Neutrophil (primary cell): ENCODE data around the gene EXOC3L4.
A peak's percentile ranks its signal among the peaks of the same experiment; 100 is the strongest.

Experiments used
- H3K27ac ChIP-seq: fragments of 200-600 bp; sonication (generic); 2 replicates; pipeline ENCODE4 v1.5.1; 2016; ENCODE audit warnings: mild to moderate bottlenecking, moderate library complexity
- H3K27me3 ChIP-seq: fragments of 200-600 bp; sonication (generic); 2 replicates; pipeline ENCODE4 v1.6.0; 2016; ENCODE audit warnings: mild to moderate bottlenecking
- H3K36me3 ChIP-seq: fragments of 200-600 bp; sonication (generic); 2 replicates; pipeline ENCODE4 v1.5.1; 2017
- H3K4me1 ChIP-seq, 2 experiments: fragments of 200-600 bp in 1 of 2; sonication (generic) in 1 of 2; 1 replicate in 1 of 2; 2 replicates in 1 of 2; pipeline versions ENCODE4 v1.5.1 to v1.6.1; 2013 to 2016; ENCODE audit warnings: low read depth in 1 of 2, low read length in 1 of 2, mild to moderate bottlenecking in 1 of 2, moderate library complexity in 1 of 2; ENCODE audit not compliant: control insufficient read depth in 1 of 2, insufficient read depth in 1 of 2
- H3K4me3 ChIP-seq, 2 experiments: fragments of 200-600 bp in 1 of 2; sonication (generic) in 1 of 2; 1 replicate in 1 of 2; 2 replicates in 1 of 2; pipeline ENCODE4 v1.5.1; 2013 to 2016; ENCODE audit warnings: low read depth in 1 of 2, low read length in 1 of 2, mild to moderate bottlenecking in 1 of 2, moderate library complexity in 1 of 2
- H3K9me3 ChIP-seq: fragments of 200-600 bp; sonication (generic); 2 replicates; pipeline ENCODE4 v1.5.1; 2016
- CTCF ChIP-seq: fragments of 200-600 bp; sonication (generic); IDR thresholded peaks from 2 replicates; pipeline ENCODE4 v1.5.1; 2016; ENCODE audit warnings: antibody characterized with exemption

EXOC3L4 gene

GRCh38 chr14:103104654-103105452 is 10.3 kb downstream of the EXOC3L4 start:
- Histone ChIP-seq H3K9me3 (no peaks in the 10 kb centered on the region), H3K27ac (peak overlapping the region; percentile 72), H3K27me3 (peaks cover 67% of the 10 kb centered on the region), H3K4me3 (peak overlapping the region in 1 of 2 experiments; percentile 30), H3K36me3 (no peaks in the 10 kb centered on the region), H3K4me1 (peaks cover 25 to 28% of the 10 kb centered on the region in 2 experiments)
- TF ChIP-seq CTCF, result peak; percentile 96

GRCh38 chr14:103105580-103106150 is 11.1 kb downstream of the EXOC3L4 start:
- peaks cover 31 to 33% of the 10 kb centered on the region in 2 experiments for H3K4me1 ChIP-seq
- H3K9me3 ChIP-seq, result no peaks in the 10 kb centered on the region
- no peaks in the 10 kb centered on the region for H3K36me3 ChIP-seq
- H3K27ac ChIP-seq, result peak overlapping the region; percentile 72
- peak overlapping the region in 1 of 2 experiments; percentile 30 for H3K4me3 ChIP-seq
- TF ChIP-seq CTCF, result peak; percentile 38
- peaks cover 58% of the 10 kb centered on the region for H3K27me3 ChIP-seq

- no peak overlapping the region for H3K27ac ChIP-seq
- H3K27me3 ChIP-seq, result peaks cover 41% of the 10 kb centered on the region
- H3K4me3 ChIP-seq, result no peak overlapping the region
- H3K36me3 ChIP-seq, result no peaks in the 10 kb centered on the region
- TF ChIP-seq CTCF, result no peak
- H3K9me3 ChIP-seq, result no peaks in the 10 kb centered on the region
- peaks cover 48 to 51% of the 10 kb centered on the region in 2 experiments for H3K4me1 ChIP-seq
These were observed 12.9 kb downstream of the EXOC3L4 start for GRCh38 chr14:103107455-103107854.

- H3K36me3 ChIP-seq, result no peaks in the 10 kb centered on the region
- H3K4me1 ChIP-seq, result peaks cover 55 to 58% of the 10 kb centered on the region in 2 experiments
- TF ChIP-seq CTCF, result no peak
- H3K4me3 ChIP-seq, result no peak overlapping the region
- H3K27me3 ChIP-seq, result peaks cover 34% of the 10 kb centered on the region
- no peaks in the 10 kb centered on the region for H3K9me3 ChIP-seq
- H3K27ac ChIP-seq, result no peak overlapping the region
These were observed 13.6 kb downstream of the EXOC3L4 start for GRCh38 chr14:103107941-103108748.

GRCh38 chr14:103108749-103109207 is 14.3 kb downstream of the EXOC3L4 start:
- H3K4me1 ChIP-seq, result peaks cover 57 to 64% of the 10 kb centered on the region in 2 experiments
- no peaks in the 10 kb centered on the region for H3K36me3 ChIP-seq
- TF ChIP-seq CTCF, result no peak
- H3K9me3 ChIP-seq, result no peaks in the 10 kb centered on the region
- no peak overlapping the region for H3K4me3 ChIP-seq
- H3K27ac ChIP-seq, result no peak overlapping the region
- peaks cover 27% of the 10 kb centered on the region for H3K27me3 ChIP-seq
